ENCODE measurements around the gene CABYR.

CABYR gene

GRCh38 chr18:24168496-24168895 lies 29.6 kb downstream of the CABYR start:
- no peak overlapping the region for H3K4me3 ChIP-seq (ENCODE audit: low read depth, low read length)
- DNase-seq (ENCODE audit: low read depth): no peak
- in situ Hi-C loops (cut with HindIII; ENCODE audit: low sequenced_read_pairs): no loop called here
- no peak for TF ChIP-seq CTCF (IDR thresholded peaks at IDR 0.05; ENCODE audit: low read depth, low read length, missing control alignments)

- no peak for TF ChIP-seq CTCF (IDR thresholded peaks at IDR 0.05; ENCODE audit: low read depth, low read length, missing control alignments)
- H3K4me3 ChIP-seq (ENCODE audit: low read depth, low read length): no peak overlapping the region
- no peak for DNase-seq (ENCODE audit: low read depth)
- in situ Hi-C loops (cut with HindIII; ENCODE audit: low sequenced_read_pairs): no loop called here
Measured at GRCh38 chr18:24170360-24170759, 31.5 kb downstream of the CABYR start.

DNA sequence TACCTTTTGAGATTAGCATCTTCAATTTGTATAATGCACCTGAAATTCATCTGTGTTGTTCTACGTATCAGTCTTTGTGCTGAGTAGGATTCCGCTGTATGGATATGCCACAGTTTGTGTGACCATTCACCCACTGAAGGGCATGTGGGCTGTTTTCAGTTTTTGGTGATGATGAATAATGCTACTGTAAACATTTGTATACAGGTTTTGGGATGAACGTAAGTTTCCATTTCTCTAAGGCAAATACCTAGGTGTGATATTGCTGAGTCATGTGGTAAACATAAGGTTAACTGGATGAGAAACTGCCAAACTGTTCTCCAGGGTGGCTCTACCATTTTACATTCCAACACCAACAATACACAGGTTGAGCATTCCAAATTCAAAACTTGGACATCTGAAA lies 35.1 kb downstream of the CABYR start:
- no peak for TF ChIP-seq CTCF (IDR thresholded peaks at IDR 0.05; ENCODE audit: low read depth, low read length, missing control alignments)
- DNase-seq (ENCODE audit: low read depth): no peak
- H3K4me3 ChIP-seq (ENCODE audit: low read depth, low read length): no peak overlapping the region
- in situ Hi-C loops (cut with HindIII; ENCODE audit: low sequenced_read_pairs): no loop called here

DNA sequence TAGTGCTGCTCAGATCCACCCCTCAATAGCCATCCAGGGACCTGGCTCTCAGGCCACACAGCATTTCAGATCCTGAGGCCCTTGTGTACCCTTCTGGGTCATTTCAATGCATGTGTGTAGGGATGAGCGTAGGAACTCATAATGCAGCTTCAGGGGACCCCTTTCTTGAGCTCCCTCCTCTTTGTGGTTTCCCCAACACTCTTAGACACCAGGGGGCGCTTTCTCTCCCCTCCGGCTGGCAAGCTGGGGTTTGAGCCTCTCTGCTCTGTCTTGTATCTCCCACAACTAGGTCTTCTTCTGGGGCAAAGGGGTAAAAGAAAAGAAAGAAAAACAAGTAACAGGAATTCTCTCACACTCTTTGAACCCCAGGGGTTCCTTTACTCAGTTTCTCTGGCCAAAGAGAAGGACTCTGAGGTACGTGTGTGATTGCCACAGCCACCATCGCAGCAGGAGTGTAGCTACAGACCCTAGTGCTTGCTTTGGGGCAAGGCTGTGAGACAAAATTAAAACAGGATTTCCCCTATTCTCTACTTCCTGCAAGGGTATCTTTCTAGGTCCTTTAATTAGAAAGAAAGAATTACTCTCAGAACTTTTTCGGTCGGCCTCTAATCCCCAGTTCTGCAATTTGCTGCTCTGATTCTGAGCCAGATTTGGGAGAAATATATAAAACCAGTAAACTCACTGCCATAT lies 38.0 kb downstream of the CABYR start:
- in situ Hi-C loops (cut with HindIII; ENCODE audit: low sequenced_read_pairs): no loop called here
- TF ChIP-seq CTCF (IDR thresholded peaks at IDR 0.05; ENCODE audit: low read depth, low read length, missing control alignments): peak; percentile 81
- DNase-seq (ENCODE audit: low read depth): no peak
- H3K4me3 ChIP-seq (ENCODE audit: low read depth, low read length): no peak overlapping the region

DNA sequence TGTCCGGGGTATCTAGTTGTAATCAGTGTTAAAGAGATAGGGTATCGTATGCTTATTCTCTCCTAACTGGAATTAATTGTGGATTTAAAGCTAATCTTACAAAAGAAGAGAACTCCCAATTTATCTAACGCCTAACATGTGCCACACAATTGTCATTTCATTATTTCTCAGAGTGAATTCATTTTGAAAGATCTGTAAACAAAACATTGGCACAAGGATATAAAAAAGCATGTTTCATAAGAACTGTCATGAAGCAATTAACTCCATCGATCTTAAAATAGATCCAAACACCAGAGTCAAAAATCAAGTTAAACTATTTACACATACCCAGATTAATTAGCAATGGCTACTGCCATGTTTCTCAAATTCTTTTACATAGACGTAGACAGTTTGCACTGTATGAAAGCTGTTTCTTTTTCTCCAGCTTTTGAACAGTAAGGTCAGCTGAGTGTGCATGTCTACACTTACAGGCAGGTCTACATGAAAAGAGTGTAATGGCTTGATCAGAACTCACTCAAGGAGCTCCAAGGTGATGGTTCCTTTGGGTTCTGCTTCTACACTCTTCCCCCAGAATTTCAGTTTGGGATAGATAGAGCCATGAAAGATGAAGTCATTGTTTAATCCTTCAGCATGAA lies 38.8 kb downstream of the CABYR start:
- no peak for DNase-seq (ENCODE audit: low read depth)
- in situ Hi-C loops (cut with HindIII; ENCODE audit: low sequenced_read_pairs): no loop called here
- H3K4me3 ChIP-seq (ENCODE audit: low read depth, low read length): no peak overlapping the region
- no peak for TF ChIP-seq CTCF (IDR thresholded peaks at IDR 0.05; ENCODE audit: low read depth, low read length, missing control alignments)

DNA sequence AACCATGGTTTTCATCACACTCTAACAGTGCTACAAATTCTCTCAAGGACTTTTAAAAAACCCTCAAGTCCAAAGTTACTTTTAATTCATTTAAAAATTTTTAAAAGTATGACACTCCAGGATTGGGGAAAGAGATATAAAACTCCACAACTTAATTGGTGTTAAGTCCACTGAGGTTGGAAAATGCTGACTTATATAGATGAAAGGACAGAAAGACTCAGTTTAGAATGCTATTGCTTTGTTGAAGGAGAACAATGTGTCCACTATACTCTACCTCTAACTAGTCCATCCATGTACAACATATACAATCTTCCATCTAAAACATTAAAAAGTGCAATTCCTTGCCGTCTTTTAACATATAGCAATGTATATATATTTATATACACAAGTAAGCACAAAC lies 41.2 kb downstream of the CABYR start:
- no peak overlapping the region for H3K4me3 ChIP-seq (ENCODE audit: low read depth, low read length)
- TF ChIP-seq CTCF (IDR thresholded peaks at IDR 0.05; ENCODE audit: low read depth, low read length, missing control alignments): no peak
- no peak for DNase-seq (ENCODE audit: low read depth)
- in situ Hi-C loops (cut with HindIII; ENCODE audit: low sequenced_read_pairs): no loop called here
